ENCODE measurements around the gene SHANK3.

Gene SHANK3

DNA sequence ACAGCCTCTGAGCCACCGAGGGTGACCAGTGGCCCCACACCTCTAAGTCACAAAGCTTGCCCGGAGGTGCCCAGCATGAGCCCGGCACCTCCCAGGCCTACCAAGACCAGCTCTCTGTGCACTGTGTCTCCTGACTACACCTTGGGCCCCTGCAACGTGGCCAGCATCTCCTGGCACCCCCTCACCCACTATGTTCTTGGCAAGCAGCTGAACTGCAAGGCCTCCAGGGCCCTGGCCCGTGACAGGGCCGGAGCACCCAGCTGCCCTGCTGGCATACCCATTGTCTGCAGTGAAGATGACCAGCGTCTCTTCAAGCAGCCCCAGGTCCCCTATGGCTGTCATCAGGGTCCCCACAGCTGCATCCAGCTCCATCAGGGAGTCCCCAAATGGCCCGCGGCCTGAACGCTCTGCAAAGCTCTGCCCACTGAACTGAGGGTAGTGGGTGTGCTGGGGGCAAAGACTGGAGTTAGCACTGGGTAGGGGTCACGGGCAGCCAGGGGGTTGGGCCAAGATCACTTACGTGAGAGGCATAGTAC is 46.2 kb upstream of the SHANK3 start:
- H4K20me1 ChIP-seq (ENCODE audit: insufficient read depth) = no peaks in the 10 kb centered on the region
- H3K4me2 ChIP-seq = no peak overlapping the region
- H3K4me3 ChIP-seq (IDR thresholded peaks at IDR 0.05; ENCODE audit: insufficient read depth, low read depth, low read length) = no peak overlapping the region
- H3K79me2 ChIP-seq (ENCODE audit: insufficient read depth, low read depth) = no peaks in the 10 kb centered on the region
- H2AFZ ChIP-seq (ENCODE audit: low read depth) = no peak overlapping the region
- TF ChIP-seq CTCF (conservative IDR thresholded peaks at IDR 0.05; ENCODE audit: low read depth, low read length) = no peak
- H3K27ac ChIP-seq = no peak overlapping the region
- H3K9ac ChIP-seq = no peak overlapping the region
- H3K36me3 ChIP-seq (ENCODE audit: insufficient read depth) = no peaks in the 10 kb centered on the region
- no peaks in the 10 kb centered on the region for H3K27me3 ChIP-seq (ENCODE audit: insufficient read depth, low read depth)
- H3K4me1 ChIP-seq (ENCODE audit: low read depth, poor library complexity, severe bottlenecking) = peaks cover 6% of the 10 kb centered on the region

GRCh38 chr22:50626850-50627641 is 45.6 kb upstream of the SHANK3 start:
- Histone ChIP-seq H4K20me1 (ENCODE audit: insufficient read depth) (no peaks in the 10 kb centered on the region), H2AFZ (ENCODE audit: low read depth) (no peak overlapping the region; the same call in 1 of the 2 replicates), H3K27me3 (ENCODE audit: insufficient read depth, low read depth) (no peaks in the 10 kb centered on the region), H3K36me3 (ENCODE audit: insufficient read depth) (no peaks in the 10 kb centered on the region), H3K4me1 (ENCODE audit: low read depth, poor library complexity, severe bottlenecking) (peaks cover 6% of the 10 kb centered on the region), H3K4me3 (IDR thresholded peaks at IDR 0.05; ENCODE audit: insufficient read depth, low read depth, low read length) (no peak overlapping the region), H3K9ac (no peak overlapping the region), H3K4me2 (peak overlapping the region; percentile 51; the same call in 1 of the 2 replicates), H3K27ac (no peak overlapping the region), H3K79me2 (ENCODE audit: insufficient read depth, low read depth) (no peaks in the 10 kb centered on the region)
- no peak for TF ChIP-seq CTCF (conservative IDR thresholded peaks at IDR 0.05; ENCODE audit: low read depth, low read length)

DNA sequence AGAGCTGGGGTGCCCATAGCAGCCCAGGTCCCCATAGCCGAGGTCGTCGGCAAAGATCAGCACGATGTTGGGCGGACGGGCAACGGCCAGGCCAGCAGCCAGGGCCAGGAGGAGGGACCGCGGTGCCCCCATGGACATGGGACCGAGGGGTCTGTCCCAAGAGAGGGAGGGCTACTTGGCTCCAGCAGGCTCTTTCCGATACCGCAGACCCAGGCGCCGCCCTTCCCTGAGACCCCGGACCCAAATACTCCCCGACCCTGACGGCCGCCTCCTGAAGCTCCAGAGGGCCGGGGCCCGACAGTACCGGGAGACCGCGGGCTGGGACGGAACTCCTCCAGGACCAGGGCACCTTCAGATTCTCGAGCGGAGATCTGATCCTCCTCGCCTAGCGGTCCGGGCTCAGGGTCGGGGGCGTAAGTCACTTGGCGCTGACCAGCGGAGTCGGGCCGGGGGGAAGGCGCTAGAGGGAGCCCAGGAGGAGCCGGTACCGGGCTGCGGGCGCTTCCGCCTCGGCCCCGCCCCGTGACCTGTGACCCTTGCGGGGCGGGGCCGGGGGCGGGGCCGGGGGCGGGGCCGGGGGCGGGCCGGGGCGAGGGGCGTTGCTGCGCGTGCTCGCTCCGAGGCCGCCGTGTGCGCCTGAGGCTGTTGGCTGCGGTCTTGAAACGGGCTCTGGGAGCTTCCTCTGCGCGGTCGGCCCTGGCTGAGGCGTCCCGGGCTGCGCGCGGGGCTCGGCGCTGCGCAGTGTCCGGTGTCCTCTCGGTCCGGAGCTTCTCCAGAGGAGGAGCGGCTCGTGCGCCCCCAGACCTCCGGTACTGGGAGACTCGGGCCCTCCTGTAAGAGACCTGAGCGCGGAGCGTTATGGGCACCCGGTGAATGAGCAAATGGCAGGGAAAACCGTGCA is 44.7 kb upstream of the SHANK3 start, which contains the start of gene ARSA:
TSS of gene ARSA (minus strand) at position 511 of the 901 bp plus-strand sequence. CDS start at position 138, 373 bp downstream.
- H3K4me1 ChIP-seq (ENCODE audit: low read depth, poor library complexity, severe bottlenecking) = no peaks in the 10 kb centered on the region
- peak within 1 kb of the TSS; percentile 78 for H3K4me2 ChIP-seq
- peak within 1 kb of the TSS; percentile 37; the same call in 1 of the 2 replicates for H3K9ac ChIP-seq
- peak within 1 kb of the TSS; percentile 79 for H2AFZ ChIP-seq (ENCODE audit: low read depth)
- no peaks in the 10 kb centered on the region for H3K36me3 ChIP-seq (ENCODE audit: insufficient read depth)
- no peaks in the 10 kb centered on the region for H3K79me2 ChIP-seq (ENCODE audit: insufficient read depth, low read depth)
- no peaks in the 10 kb centered on the region for H3K27me3 ChIP-seq (ENCODE audit: insufficient read depth, low read depth)
- no peaks in the 10 kb centered on the region for H4K20me1 ChIP-seq (ENCODE audit: insufficient read depth)
- TF ChIP-seq CTCF (conservative IDR thresholded peaks at IDR 0.05; ENCODE audit: low read depth, low read length) = no peak
- H3K4me3 ChIP-seq (IDR thresholded peaks at IDR 0.05; ENCODE audit: insufficient read depth, low read depth, low read length) = no peak within 1 kb of the TSS
- no peak within 1 kb of the TSS for H3K27ac ChIP-seq

DNA sequence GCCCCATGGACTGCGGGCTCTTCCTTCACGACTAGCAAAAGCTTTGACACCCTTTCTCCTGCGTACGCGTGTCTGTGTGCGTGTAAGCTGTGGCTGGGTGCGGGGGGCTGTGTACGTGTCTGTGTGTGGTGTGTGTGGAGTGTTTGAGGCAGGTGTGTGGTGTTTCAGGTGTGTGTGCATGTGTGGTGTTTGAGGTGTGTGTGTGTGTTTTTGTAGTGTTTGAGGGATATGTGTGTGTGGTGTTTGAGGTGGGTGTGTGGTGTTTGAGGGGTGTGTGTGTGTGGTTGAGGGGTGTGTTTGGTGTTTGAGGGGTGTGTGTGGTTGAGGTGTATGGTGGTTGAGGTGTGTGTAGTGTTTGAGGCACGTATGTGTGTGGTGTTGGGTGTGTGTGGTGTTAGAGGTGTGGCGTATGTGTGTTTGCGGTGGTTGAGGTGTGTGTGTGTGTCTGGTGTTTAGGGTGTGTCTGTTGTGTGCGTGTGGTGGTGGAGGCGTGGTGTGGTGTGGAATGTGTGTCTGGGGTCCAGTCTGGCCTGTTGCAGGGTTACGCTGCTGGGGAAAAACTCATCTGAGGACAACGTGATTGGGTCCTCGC is 44.0 kb upstream of the SHANK3 start:
- Histone ChIP-seq H2AFZ (ENCODE audit: low read depth) (peak overlapping the region; percentile 79), H3K9ac (peak overlapping the region; percentile 37; the same call in 1 of the 2 replicates), H3K79me2 (ENCODE audit: insufficient read depth, low read depth) (no peaks in the 10 kb centered on the region), H4K20me1 (ENCODE audit: insufficient read depth) (no peaks in the 10 kb centered on the region), H3K27ac (no peak overlapping the region), H3K36me3 (ENCODE audit: insufficient read depth) (no peaks in the 10 kb centered on the region), H3K4me1 (ENCODE audit: low read depth, poor library complexity, severe bottlenecking) (no peaks in the 10 kb centered on the region), H3K4me3 (IDR thresholded peaks at IDR 0.05; ENCODE audit: insufficient read depth, low read depth, low read length) (no peak overlapping the region), H3K27me3 (ENCODE audit: insufficient read depth, low read depth) (no peaks in the 10 kb centered on the region), H3K4me2 (peak overlapping the region; percentile 78)
- TF ChIP-seq CTCF (conservative IDR thresholded peaks at IDR 0.05; ENCODE audit: low read depth, low read length) = no peak
